Measurements from ENCODE around the gene PCDHB4.
"Not testable (repeated sequence)": the region's sequence is repeated elsewhere in the genome, so short reads cannot be mapped to it uniquely, and the experiment has no call there.

The PCDHB4 gene

GRCh38 chr5:141150224-141150992 is 28.8 kb downstream of the PCDHB4 start:
- DNase-seq, result no peak

DNA sequence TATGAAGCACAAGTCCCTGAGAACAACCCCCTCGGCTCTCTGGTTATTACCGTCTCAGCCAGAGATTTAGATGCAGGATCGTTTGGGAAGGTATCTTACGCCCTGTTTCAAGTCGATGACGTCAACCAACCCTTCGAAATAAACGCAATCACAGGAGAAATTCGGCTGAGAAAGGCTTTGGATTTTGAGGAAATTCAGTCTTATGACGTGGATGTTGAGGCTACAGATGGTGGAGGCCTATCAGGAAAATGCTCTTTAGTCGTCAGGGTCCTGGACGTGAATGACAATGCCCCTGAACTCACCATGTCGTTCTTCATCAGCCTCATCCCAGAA is 29.3 kb downstream of the PCDHB4 start:
- no peak for DNase-seq

GRCh38 chr5:141151632-141152031 is 30.0 kb downstream of the PCDHB4 start:
- DNase-seq, result not testable (repeated sequence)

DNA sequence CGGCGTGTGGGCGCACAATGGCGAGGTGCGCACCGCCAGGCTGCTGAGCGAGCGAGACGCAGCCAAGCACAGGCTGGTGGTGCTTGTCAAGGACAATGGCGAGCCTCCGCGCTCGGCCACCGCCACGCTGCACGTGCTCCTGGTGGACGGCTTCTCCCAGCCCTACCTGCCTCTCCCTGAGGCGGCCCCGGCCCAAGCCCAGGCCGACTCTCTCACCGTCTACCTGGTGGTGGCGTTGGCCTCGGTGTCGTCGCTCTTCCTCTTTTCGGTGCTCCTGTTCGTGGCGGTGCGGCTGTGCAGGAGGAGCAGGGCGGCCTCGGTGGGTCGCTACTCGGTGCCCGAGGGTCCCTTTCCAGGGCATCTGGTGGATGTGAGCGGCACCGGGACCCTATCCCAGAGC is 30.5 kb downstream of the PCDHB4 start:
- not testable (repeated sequence) for DNase-seq

GRCh38 chr5:141155540-141156374 is 34.1 kb downstream of the PCDHB4 start:
- DNase-seq, result no peak

DNA sequence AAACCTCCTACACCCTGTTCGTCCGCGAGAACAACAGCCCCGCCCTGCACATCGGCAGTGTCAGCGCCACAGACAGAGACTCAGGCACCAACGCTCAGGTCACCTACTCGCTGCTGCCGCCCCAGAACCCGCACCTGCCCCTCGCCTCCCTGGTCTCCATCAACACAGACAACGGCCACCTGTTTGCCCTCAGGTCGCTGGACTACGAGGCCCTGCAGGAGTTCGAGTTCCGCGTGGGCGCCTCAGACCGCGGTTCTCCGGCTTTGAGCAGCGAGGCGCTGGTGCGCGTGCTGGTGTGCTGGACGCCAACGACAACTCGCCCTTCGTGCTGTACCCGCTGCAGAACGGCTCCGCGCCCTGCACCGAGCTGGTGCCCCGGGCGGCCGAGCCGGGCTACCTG is 35.7 kb downstream of the PCDHB4 start:
- not testable (repeated sequence) for DNase-seq

DNA sequence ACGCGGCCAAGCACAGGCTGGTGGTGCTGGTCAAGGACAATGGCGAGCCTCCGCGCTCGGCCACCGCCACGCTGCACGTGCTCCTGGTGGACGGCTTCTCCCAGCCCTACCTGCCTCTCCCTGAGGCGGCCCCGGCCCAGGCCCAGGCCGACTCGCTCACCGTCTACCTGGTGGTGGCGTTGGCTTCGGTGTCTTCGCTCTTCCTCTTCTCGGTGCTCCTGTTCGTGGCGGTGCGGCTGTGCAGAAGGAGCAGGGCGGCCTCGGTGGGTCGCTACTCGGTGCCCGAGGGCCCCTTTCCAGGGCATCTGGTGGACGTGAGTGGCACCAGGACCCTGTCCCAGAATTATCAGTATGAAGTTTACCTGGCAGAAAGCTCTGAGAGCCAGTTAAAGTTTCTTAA is 36.3 kb downstream of the PCDHB4 start:
- not testable (repeated sequence) for DNase-seq

DNA sequence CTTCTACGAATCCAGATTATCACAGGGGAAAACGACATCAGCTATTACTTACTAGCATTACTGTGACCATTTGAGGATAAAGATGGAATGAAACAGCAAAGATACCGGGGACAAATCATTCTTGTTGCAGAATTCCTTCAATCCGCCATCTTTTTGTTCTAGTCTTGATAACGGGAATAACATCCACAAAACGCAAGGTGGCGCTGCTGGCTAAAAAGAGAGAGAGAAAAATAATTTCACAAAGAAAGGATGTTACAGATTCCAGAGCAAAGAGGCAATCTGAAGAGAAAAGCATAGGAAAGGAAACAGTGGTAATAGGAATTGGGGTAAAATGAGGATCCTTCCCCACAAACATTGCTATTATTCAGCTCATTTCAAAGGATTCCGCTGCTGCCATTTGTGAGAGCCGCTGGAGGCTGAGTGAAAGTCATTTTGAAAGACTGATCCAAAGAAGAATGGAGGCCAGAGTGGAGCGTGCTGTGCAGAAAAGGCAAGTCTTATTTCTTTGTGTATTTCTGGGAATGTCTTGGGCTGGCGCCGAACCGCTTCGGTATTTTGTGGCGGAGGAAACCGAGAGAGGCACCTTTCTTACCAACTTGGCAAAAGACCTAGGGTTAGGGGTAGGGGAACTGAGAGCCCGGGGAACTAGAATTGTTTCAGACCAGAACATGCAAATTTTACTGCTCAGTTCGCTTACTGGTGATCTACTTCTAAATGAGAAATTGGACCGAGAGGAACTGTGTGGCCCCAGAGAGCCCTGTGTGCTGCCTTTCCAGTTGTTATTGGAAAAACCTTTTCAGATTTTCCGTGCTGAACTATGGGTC is 51.0 kb downstream of the PCDHB4 start, which contains the start of gene PCDHB7:
Gene PCDHB7, plus strand, starts transcription at position 264 of the 824 bp plus-strand sequence. Its CDS starts 192 bp downstream, at position 456.
- no peak for DNase-seq

DNA sequence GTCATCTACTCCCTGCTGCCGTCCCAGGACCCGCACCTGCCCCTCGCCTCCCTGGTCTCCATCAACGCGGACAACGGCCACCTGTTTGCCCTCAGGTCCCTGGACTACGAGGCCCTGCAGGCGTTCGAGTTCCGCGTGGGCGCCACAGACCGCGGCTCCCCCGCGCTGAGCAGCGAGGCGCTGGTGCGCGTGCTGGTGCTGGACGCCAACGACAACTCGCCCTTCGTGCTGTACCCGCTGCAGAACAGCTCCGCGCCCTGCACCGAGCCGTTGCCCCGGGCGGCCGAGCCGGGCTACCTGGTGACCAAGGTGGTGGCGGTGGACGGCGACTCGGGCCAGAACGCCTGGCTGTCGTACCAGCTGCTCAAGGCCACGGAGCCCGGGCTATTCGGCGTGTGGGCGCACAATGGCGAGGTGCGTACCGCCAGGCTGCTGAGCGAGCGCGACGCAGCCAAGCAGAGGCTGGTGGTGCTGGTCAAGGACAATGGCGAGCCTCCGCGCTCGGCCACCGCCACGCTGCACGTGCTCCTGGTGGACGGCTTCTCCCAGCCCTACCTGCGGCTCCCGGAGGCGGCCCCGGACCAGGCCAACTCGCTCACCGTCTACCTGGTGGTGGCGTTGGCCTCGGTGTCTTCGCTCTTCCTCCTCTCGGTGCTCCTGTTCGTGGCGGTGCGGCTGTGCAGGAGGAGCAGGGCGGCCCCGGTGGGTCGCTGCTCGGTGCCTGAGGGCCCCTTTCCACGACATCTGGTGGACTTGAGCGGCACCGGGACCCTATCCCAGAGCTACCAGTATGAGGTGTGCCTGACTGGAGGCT is 52.9 kb downstream of the PCDHB4 start:
- DNase-seq, result not testable (repeated sequence)

Measured in NCI-H1092 (cell line).